Measurements from ENCODE around the gene SMYD4. TPM values are rescaled to one million over a fixed set of nuclear protein-coding genes. Genes with fewer than 3 reads are reported as not detected.
A peak's percentile ranks its signal among the peaks of the same experiment; 100 is the strongest.

SMYD4 gene
- total RNA-seq, 6 donors from 2014 or later: 9.1 to 28.3 (median 17.3) TPM

- H3K4me3 ChIP-seq: no peak overlapping the region
- H3K27me3 ChIP-seq: no peaks in the 10 kb centered on the region
- TF ChIP-seq EP300 (IDR thresholded peaks at IDR 0.05) (no peak), CTCF (IDR thresholded peaks at IDR 0.05) (no peak), POLR2AphosphoS5 (IDR thresholded peaks at IDR 0.05) (no peak), POLR2A (IDR thresholded peaks at IDR 0.05) (no peak)
- WGBS, 2 donors: 83 to 84% methylated on average over 12 of the region's 12 CpGs
- H3K27ac ChIP-seq: no peak overlapping the region
- no peaks in the 10 kb centered on the region for H3K9me3 ChIP-seq
- ATAC-seq (ENCODE audit: low FRiP score in 2 of 2) (no peak), DNase-seq (no peak)
- H3K4me1 ChIP-seq: peaks cover 7 to 17% (median 11%) of the 10 kb centered on the region in 4 donors
- H3K36me3 ChIP-seq: peaks cover 0 to 4% (median 2%) of the 10 kb centered on the region in 4 donors
Observed at GRCh38 chr17:1834380-1835149, 4.9 kb upstream of the SMYD4 start.

DNA sequence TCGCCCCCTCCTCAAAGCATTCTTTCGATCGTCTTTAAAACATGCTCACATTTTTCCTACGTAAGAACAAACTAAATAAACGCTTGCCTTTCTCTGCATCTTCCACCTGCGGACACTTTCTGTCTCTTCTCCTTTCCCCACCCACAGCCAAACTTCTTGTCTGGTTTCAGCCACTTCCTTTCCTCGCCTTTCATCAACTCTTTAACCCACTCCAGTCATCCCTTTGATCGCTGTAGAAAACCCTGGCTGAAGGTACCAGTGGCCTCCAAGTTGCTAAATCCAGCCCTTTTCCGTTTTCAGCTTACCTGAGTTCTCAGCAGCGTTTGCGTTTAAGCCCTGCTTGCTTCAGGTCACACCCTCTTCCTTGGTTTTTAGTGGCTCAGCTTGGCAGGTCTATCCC, 586 bp upstream of the SMYD4 start:
- H3K9me3 ChIP-seq: no peaks in the 10 kb centered on the region
- peak overlapping the region; percentile 77 to 93 (median 89) for H3K27ac ChIP-seq
- no peak for ATAC-seq (ENCODE audit: low FRiP score in 2 of 2)
- H3K36me3 ChIP-seq: peaks cover under 1 to 22% (median 9%) of the 10 kb centered on the region in 4 donors
- 1% methylated on average over 11 of the region's 11 CpGs for WGBS, 2 donors
- peaks cover 11 to 28% (median 19%) of the 10 kb centered on the region in 4 donors for H3K4me1 ChIP-seq
- H3K4me3 ChIP-seq: peak overlapping the region; percentile 87 to 99 (median 94)
- peak in 1 of 2 donors; percentile 25 for DNase-seq
- H3K27me3 ChIP-seq: no peaks in the 10 kb centered on the region
- TF ChIP-seq POLR2AphosphoS5 (IDR thresholded peaks at IDR 0.05) (no peak), POLR2A (IDR thresholded peaks at IDR 0.05) (no peak), CTCF (IDR thresholded peaks at IDR 0.05) (no peak), EP300 (IDR thresholded peaks at IDR 0.05) (no peak)

DNA sequence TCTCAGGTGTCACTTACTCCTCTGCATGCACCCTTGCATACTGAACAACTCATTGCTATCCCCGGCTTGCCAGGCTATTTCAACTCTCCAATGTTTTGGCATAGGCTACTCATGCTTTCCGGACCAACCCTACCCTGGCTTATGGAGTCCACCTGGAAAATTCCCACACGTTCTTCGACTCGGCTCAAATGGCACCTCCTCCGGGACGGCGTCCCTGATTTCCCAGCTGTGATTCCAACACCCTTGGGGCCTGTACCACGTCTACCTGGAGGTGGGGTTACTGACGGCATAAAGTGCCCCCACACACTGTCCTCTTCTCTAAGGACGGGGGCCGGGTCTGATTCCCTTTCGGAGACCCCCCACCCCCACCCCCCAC, 498 bp downstream of the SMYD4 start:
- 0 to 4% methylated on average over 7 to 13 of the region's 13 CpGs for WGBS, 2 donors
- peak in 1 of 2 donors; percentile 25 for DNase-seq
- peak overlapping the region; percentile 77 to 93 (median 89) for H3K27ac ChIP-seq

GRCh38 chr17:1820528-1821252, 9.0 kb downstream of the SMYD4 start:
- Histone ChIP-seq H3K4me1 (no peaks in the 10 kb centered on the region), H3K36me3 (peaks cover 3 to 19% (median 10%) of the 10 kb centered on the region in 4 donors), H3K27me3 (no peaks in the 10 kb centered on the region), H3K9me3 (no peaks in the 10 kb centered on the region), H3K4me3 (no peak overlapping the region), H3K27ac (no peak overlapping the region)
- DNase-seq (no peak), ATAC-seq (ENCODE audit: low FRiP score in 2 of 2) (no peak)
- TF ChIP-seq POLR2A (IDR thresholded peaks at IDR 0.05) (no peak), CTCF (IDR thresholded peaks at IDR 0.05) (no peak), EP300 (IDR thresholded peaks at IDR 0.05) (no peak), POLR2AphosphoS5 (IDR thresholded peaks at IDR 0.05) (no peak)
- 76 to 77% methylated on average over 7 of the region's 7 CpGs for WGBS, 2 donors

More for the DNA sequence above, 498 bp downstream of the SMYD4 start:
- ATAC-seq (ENCODE audit: low FRiP score in 2 of 2): peak; percentile 5 to 11
- TF ChIP-seq POLR2A (IDR thresholded peaks at IDR 0.05) (no peak), POLR2AphosphoS5 (IDR thresholded peaks at IDR 0.05) (no peak), EP300 (IDR thresholded peaks at IDR 0.05) (no peak), CTCF (IDR thresholded peaks at IDR 0.05) (no peak)
- Histone ChIP-seq H3K4me1 (peaks cover 11 to 28% (median 19%) of the 10 kb centered on the region in 4 donors), H3K27me3 (no peaks in the 10 kb centered on the region), H3K4me3 (peak overlapping the region; percentile 87 to 99 (median 94)), H3K9me3 (no peaks in the 10 kb centered on the region), H3K36me3 (peaks cover 4 to 26% (median 12%) of the 10 kb centered on the region in 4 donors)
